ENCODE results near the gene PTPRA. TPM values are rescaled to one million over a fixed set of nuclear protein-coding genes. Genes with fewer than 3 reads are reported as not detected.

Gene PTPRA
- total and polyA plus RNA-seq, 9 of the 15 experiments (the other 6 are each of a cell fraction or from before 2014, with no cell fraction given) = 3.4 to 80.5 (median 28.0) TPM

- TF ChIP-seq MAFG (tag; conservative IDR thresholded peaks at IDR 0.05) (peak; percentile 80), EP300 (IDR thresholded peaks at IDR 0.05; ENCODE audit: low read length) (peak; percentile 50; the same call in 1 of the 2 replicates), CBFA2T3 (IDR thresholded peaks at IDR 0.05) (peak; percentile 83), TAL1 (IDR thresholded peaks at IDR 0.05) (peak; percentile 74), MAFF (IDR thresholded peaks at IDR 0.05; ENCODE audit: low read length) (peak; percentile 53), SLC30A9 (CRISPR knock-in tag; IDR thresholded peaks at IDR 0.05) (no peak), GABPB1 (CRISPR knock-in tag; IDR thresholded peaks at IDR 0.05) (peak; percentile 20; the same call in 1 of the 2 replicates), ATF7 (IDR thresholded peaks at IDR 0.05) (peak; percentile 46; the same call in 1 of the 2 replicates), POLR2A (conservative IDR thresholded peaks at IDR 0.05) (peak; percentile 49; the same call in 1 of the 2 replicates), SMARCA4 (IDR thresholded peaks at IDR 0.05) (peak; percentile 71), KLF16 (IDR thresholded peaks at IDR 0.05) (peak; percentile 77), ZBTB7A (IDR thresholded peaks at IDR 0.05; ENCODE audit: borderline replicate concordance, control insufficient read depth, low read depth, low read length) (no peak), SOX6 (IDR thresholded peaks at IDR 0.05) (peak; percentile 56), ZBTB33 (CRISPR knock-in tag; IDR thresholded peaks at IDR 0.05) (0 out of 2 replicates have a peak, but pooled peaks have one; percentile 18), GATA2 (CRISPR knock-in tag; IDR thresholded peaks at IDR 0.05) (peak; percentile 66), EGR1 (conservative IDR thresholded peaks at IDR 0.05) (peak; percentile 23; the same call in 1 of the 2 replicates), RAD51 (IDR thresholded peaks at IDR 0.05; ENCODE audit: borderline replicate concordance, low read depth) (0 out of 2 replicates have a peak, but pooled peaks have one; percentile 23), AFF1 (IDR thresholded peaks at IDR 0.05; ENCODE audit: low read depth in 1 of 2, partially characterized antibody in 2 of 2) (peak; percentile 24 to 31), NFATC3 (IDR thresholded peaks at IDR 0.05) (no peak), ZBTB1 (CRISPR knock-in tag; IDR thresholded peaks at IDR 0.05; ENCODE audit: borderline replicate concordance, low read depth) (no peak), KDM1A (IDR thresholded peaks at IDR 0.05) (peak; percentile 49 to 56; a peak in 2 of 4 replicates), HOMEZ (CRISPR knock-in tag; IDR thresholded peaks at IDR 0.05) (no peak), NR0B1 (IDR thresholded peaks at IDR 0.05; ENCODE audit: partially characterized antibody) (no peak)
These were observed 204.4 kb downstream of the PTPRA start (continued) for GRCh38 chr20:3077618-3078134.

Measured in K562 (cell line).